NK-92 (cell line): ENCODE data around the gene AMBRA1.
A peak's percentile ranks its signal among the peaks of the same experiment; 100 is the strongest.

ENCODE experiments used
- DNase-seq: peaks from one replicate; lab custom pipeline; 2025; ENCODE audit not compliant: unreplicated experiment; lab: John Stamatoyannopoulos, UW

AMBRA1 gene

DNA sequence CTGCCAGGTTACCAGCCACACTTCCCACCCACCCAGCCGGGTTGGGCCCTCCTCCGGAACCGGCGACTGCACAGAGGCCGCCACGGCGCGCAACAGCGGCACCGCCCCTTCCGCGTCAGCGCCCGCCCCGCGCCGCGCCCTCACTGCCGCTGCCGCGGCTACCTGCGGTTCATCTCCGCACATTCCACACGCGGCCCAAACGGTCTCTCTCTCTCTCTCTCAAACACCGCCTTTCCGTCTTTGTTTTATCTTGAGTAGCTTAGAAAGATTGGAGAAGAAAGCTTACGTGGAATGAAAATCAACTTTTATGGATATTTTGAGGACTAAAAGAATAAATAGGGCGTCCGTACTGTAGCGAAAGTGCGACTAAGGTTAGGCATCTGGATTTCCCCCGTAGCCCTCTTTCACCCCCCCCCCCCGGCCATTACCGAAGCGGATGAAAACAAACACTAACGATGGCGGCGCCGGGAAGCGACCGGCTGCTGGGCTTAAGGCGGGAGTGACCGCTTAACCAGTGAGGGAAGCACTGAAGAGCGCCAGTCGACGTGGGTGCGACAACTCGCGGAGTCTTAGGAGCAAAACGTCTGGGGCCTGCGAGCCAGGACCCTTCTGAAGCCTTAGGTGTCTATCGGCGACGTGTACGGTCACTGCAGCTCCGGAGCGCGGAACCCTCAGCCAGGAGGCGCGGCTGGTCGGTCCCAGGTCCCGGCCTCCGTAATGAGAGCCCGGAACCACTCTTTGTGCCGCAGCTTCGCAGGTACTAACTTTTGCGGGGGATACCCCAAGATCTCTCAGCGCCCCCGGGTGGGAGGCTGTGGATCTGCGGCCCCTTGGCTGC lies 23.5 kb upstream of the AMBRA1 start, which contains the start of the genes ATG13 and HARBI1:
Gene ATG13, plus strand, starts transcription at position 420 of the 838 bp plus-strand sequence. CDS start 26,739 bp downstream, outside the sequence.
Gene HARBI1, minus strand, starts transcription at position 94 of the 838 bp plus-strand sequence. CDS start 990 bp downstream, outside the sequence.
- peak; percentile 31 for DNase-seq

DNA sequence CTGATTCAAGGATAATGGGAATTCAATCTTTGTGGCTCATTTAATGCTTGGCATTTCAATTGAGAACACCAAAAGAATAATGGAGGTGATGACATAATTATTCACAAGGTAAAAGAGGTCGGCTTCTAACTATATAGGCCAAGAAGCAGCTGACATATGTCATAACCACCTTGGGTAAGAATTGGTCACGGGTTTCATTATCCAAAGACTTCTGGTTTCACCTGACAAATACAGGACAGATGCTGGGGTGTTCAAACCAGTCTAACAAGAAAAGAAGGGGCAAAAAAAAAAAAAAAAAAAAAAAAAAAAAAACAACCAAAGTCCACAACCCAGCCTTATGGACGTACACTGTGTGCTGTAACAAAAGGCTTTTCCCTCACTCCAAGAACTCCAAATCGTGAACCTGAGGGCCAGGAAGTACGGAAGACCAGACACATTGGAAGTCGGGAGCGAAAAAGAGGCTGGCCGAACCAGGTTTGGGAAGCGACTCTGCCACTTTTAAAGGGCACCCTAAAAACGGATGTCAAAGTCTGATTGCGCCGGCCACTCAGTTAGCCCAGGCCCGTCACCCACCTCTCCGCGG lies 22.8 kb upstream of the AMBRA1 start:
- no peak for DNase-seq

- no peak for DNase-seq
These were observed 21.9 kb upstream of the AMBRA1 start for GRCh38 chr11:46615756-46616155.

DNA sequence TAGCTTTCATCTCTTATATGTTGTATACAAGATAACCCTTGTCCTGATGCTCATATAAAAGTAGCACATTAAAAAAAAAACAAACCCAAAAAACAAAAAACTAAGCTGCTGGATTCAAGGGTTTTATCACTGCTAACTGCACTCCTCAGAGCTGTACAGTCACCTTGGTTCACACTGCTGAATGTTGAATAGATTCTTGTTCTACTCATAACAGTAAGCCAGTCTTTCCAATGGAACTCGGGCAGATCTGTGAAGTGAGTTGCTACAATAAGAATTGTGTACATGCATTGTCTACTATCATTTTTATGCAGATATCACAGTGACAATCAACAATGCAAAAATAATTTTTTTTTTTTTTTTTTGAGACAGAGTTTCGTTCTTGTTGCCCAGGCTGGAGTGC lies 18.5 kb upstream of the AMBRA1 start:
- no peak for DNase-seq

DNA sequence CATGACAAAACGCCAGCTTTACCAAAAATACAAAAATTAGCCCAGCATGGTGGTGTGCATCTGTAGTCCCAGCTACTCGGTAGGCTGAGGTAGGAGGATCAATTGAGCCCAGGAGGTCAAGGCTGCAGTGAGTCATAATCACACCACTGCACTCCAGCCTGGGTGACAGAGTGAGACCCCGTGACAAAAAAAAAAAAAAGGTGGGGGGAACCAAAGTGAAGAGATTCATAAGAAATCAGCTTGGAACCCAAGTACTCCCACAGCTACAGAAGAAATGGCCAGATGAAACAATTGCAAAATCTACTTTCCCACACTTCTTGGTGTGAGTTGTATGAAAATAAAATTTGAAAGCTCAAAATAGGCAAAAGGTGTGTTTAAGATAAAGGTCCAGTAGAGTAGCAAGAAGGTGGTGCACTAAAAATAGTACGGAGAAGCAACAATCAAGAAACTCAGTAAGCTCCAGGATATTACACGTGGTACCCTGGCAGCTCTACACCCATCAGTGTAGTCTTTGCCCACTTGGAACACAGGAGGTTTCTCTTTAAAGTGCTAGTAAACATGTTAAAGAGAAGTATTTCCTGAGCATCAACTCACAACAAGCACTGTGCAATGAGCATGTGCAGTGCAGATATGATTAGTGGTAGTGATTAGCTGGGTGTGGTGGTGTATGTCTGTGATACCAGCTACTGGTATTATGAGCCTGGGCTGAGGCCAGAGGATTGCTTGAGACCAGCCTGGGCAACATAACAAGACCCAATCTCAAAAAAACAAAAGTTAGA lies 17.9 kb upstream of the AMBRA1 start:
- no peak for DNase-seq

GRCh38 chr11:46609386-46609785 lies 15.6 kb upstream of the AMBRA1 start:
- no peak for DNase-seq

DNA sequence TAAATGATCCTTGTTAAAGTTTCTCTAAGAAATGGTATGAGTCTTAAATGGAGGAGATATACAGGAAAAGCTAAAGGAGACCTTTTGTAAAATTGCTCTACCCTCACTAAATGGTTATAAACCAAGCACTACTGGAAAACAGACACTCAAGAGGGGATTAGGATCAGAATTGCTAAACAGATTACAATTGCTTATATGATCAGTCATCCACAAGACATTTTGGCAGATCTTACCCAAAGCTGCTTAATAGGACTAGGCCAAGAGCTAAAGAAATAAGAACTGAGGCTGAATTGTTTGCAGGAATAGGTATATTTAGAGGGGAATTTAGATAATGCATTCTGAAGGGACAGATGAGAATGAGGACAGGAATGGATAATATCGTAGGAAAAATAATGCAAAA lies 13.7 kb upstream of the AMBRA1 start:
- DNase-seq = no peak

DNA sequence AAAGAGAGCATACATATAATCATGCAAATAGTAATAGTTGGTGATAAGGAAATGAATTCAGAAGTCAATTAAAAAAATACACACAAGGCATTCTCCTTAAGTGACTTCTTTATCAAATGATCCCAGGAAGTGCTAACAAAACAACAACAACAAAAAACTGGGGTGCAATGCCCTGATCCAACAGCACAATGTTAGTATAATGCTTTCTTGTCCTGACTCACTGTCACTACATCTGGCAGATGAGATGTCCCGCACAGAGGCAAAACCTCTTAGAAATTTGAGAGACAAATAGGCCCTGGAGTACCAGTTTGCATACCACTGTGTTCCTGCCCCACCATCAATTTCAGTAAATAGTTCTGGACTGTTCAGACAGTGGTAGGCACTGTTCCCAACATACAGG lies 11.0 kb upstream of the AMBRA1 start:
- DNase-seq = no peak

- no peak for DNase-seq
These were observed 10.0 kb upstream of the AMBRA1 start for GRCh38 chr11:46603704-46604308.

GRCh38 chr11:46601129-46601528 lies 7.3 kb upstream of the AMBRA1 start:
- no peak for DNase-seq

- no peak for DNase-seq
These were observed 6.6 kb upstream of the AMBRA1 start for GRCh38 chr11:46600194-46600960.

GRCh38 chr11:46599340-46600193 lies 5.7 kb upstream of the AMBRA1 start:
- DNase-seq = no peak

GRCh38 chr11:46597609-46598219 lies 3.9 kb upstream of the AMBRA1 start:
- DNase-seq = no peak

DNA sequence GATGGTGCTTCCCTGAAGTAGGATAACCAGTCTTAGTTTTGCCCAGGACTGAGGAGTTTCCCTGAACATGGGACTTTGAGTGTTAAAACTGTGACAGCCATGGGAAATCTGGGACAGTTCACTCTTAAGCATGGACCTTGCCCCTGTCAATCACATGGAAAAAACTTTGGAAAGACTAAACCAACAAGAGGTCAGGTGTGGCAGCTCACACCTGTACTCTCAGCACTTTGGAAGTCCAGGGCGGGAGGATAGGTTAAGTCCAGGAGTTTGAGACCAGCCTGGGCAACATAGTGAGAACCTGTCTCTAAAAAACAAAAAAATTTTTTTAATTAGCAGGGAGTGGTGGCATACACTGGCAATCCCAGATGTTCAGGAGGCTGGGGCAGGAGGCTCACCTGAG lies 3.3 kb upstream of the AMBRA1 start:
- no peak for DNase-seq

DNA sequence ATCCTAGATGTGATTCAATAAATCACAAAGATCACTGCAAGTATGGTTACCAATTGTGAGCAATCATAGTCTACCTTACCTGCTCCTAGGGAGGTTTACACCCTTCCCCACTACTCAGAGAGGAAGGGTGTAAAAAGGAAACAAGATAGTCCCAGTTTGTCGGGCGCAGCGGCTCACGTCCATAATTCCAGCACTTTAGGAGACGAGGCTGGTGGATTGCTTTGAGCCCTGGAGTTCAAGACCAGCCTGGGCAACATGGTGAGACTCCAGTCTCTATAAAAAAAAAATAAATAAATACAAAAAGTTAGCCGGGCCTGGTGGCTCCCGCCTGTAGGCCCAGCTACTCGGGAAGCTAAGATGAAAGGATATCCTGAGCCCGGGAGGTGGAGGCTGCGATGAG lies 962 bp upstream of the AMBRA1 start:
- no peak for DNase-seq

DNA sequence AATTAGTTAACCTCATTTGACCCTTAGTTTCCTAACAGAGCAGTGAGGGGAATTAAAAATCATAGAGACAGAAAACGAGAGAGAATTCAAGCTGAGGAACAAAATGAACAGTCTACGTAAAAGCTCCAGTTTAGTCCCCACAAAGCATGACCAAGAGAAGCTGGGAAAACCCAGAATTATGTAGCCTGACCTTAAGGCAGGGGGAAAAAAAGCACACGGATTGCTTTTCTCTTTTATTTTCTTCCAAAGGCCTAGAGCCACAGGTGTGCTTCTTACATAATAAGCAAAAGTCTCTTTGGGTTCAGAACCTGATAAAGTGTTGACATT lies 514 bp upstream of the AMBRA1 start:
- DNase-seq = no peak

DNA sequence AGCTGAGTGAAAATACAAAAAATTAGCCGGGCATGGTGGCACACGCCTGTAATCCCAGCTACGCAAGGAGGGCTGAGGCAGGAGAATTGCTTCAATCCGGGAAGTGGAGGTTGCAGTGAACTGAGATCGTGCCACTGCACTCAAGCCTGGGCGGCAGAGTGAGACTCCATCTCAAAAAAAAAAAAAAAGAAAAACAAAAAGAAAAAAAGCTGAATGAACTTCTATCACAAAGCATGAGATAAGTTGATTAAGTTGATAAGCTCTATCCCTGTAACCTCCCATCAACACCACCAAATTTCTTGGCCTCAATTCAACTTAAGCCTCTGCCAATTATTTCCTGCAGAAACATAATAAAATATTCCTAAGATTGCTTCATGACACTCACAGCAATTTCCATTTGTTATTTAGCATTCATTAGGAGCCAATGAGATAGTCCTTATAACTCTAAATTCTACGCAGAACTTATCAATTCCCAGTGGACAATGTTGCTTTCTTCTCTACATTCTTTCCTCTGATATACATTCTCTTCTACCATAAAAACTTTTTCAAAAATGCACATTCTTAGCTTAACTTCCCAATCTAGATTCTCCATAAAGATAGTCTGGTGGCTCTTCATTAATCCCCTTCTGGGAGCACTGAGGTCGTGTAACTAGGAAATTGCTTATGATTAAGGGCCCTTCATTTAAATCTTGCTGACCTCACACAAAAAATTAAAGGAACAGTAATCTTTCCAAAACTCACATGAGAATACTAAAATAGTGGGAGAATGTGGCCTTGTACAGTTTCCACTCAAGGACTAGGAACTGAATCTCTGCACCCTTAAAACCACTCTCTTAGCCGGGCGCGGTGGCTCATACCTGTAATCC lies 2.9 kb downstream of the AMBRA1 start:
- no peak for DNase-seq

GRCh38 chr11:46588915-46589314 lies 4.9 kb downstream of the AMBRA1 start:
- no peak for DNase-seq
